ENCODE measurements around the gene NFATC3.

GRCh38 chr16:68071518-68071901 lies 13.7 kb upstream of the NFATC3 start:
- TF ChIP-seq POLR2A (IDR thresholded peaks at IDR 0.05; ENCODE audit: low read length) (no peak), GATA1 (IDR thresholded peaks at IDR 0.05; ENCODE audit: low read depth, low read length) (no peak)

All from erythroblast (primary cell).